Measurements from ENCODE around the gene PGLYRP4. TPM values are rescaled to one million over a fixed set of nuclear protein-coding genes. Genes with fewer than 3 reads are reported as not detected.

PGLYRP4 gene
- total RNA-seq, 1 experiment from 2014 or later = not detected

DNA sequence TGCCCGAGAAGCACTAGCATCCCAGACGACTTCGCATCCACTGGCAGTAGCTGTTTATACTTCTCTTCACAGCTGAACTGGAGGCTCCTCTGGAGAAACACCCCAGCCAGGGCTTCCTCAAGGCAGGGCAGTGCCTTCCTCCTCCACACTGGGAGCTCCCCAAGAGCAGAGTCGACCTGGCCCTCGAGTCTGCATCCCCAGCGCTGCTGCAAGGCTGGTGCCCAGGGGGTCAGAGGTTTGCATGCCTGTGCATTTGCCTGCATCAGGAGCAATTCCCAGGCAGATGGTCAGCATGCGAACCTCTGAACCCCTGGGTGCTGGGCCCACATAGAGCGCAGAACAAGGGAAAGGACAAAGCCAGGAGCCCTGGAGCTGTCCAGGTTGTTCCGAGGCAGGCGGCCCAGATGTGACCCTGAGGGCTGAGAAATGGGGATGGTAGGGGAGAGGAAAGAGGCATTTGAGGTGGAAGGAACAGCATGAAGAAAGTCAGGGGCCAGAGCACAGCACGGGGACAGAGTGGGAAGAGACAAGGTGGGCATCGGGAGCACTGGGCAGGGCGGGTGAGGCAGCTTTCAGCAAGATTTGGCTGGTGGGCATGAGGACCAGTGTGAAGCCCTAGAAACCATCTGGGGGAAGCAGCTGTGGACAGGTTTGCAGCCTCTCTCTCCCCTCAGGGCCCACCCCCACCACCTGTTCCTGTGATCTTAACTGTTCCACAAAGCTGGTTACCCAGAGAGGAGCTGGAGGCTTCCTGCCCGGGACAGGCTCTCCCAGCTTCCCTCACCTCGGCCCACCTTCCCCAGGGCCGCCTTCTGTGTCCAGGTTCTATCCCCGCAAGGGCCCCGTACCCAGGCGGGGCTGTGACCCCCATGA, 48.6 kb upstream of the PGLYRP4 start (continued):
- TF ChIP-seq, protein P1, sequence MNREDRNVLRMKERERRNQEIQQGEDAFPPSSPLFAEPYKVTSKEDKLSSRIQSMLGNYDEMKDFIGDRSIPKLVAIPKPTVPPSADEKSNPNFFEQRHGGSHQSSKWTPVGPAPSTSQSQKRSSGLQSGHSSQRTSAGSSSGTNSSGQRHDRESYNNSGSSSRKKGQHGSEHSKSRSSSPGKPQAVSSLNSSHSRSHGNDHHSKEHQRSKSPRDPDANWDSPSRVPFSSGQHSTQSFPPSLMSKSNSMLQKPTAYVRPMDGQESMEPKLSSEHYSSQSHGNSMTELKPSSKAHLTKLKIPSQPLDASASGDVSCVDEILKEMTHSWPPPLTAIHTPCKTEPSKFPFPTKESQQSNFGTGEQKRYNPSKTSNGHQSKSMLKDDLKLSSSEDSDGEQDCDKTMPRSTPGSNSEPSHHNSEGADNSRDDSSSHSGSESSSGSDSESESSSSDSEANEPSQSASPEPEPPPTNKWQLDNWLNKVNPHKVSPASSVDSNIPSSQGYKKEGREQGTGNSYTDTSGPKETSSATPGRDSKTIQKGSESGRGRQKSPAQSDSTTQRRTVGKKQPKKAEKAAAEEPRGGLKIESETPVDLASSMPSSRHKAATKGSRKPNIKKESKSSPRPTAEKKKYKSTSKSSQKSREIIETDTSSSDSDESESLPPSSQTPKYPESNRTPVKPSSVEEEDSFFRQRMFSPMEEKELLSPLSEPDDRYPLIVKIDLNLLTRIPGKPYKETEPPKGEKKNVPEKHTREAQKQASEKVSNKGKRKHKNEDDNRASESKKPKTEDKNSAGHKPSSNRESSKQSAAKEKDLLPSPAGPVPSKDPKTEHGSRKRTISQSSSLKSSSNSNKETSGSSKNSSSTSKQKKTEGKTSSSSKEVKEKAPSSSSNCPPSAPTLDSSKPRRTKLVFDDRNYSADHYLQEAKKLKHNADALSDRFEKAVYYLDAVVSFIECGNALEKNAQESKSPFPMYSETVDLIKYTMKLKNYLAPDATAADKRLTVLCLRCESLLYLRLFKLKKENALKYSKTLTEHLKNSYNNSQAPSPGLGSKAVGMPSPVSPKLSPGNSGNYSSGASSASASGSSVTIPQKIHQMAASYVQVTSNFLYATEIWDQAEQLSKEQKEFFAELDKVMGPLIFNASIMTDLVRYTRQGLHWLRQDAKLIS (CRISPR knock-in tag; IDR thresholded peaks at IDR 0.05; ENCODE audit: borderline replicate concordance) = no peak
- TF ChIP-seq ZBTB21 (CRISPR knock-in tag; IDR thresholded peaks at IDR 0.05; ENCODE audit: borderline replicate concordance) (no peak), ZNF232 (CRISPR knock-in tag; IDR thresholded peaks at IDR 0.05) (no peak), ZNF671 (CRISPR knock-in tag; IDR thresholded peaks at IDR 0.05) (no peak), FOXK1 (CRISPR knock-in tag; IDR thresholded peaks at IDR 0.05) (no peak), SP1 (CRISPR knock-in tag; conservative IDR thresholded peaks at IDR 0.05) (no peak)
- TF ChIP-seq, protein P2, sequence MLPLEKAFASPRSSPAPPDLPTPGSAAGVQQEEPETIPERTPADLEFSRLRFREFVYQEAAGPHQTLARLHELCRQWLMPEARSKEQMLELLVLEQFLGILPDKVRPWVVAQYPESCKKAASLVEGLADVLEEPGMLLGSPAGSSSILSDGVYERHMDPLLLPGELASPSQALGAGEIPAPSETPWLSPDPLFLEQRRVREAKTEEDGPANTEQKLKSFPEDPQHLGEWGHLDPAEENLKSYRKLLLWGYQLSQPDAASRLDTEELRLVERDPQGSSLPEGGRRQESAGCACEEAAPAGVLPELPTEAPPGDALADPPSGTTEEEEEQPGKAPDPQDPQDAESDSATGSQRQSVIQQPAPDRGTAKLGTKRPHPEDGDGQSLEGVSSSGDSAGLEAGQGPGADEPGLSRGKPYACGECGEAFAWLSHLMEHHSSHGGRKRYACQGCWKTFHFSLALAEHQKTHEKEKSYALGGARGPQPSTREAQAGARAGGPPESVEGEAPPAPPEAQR (CRISPR knock-in tag; IDR thresholded peaks at IDR 0.05) = no peak
- TF ChIP-seq, protein P3, sequence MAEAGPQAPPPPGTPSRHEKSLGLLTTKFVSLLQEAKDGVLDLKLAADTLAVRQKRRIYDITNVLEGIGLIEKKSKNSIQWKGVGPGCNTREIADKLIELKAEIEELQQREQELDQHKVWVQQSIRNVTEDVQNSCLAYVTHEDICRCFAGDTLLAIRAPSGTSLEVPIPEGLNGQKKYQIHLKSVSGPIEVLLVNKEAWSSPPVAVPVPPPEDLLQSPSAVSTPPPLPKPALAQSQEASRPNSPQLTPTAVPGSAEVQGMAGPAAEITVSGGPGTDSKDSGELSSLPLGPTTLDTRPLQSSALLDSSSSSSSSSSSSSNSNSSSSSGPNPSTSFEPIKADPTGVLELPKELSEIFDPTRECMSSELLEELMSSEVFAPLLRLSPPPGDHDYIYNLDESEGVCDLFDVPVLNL (CRISPR knock-in tag; IDR thresholded peaks at IDR 0.05; ENCODE audit: borderline replicate concordance, low read depth) = no peak

DNA sequence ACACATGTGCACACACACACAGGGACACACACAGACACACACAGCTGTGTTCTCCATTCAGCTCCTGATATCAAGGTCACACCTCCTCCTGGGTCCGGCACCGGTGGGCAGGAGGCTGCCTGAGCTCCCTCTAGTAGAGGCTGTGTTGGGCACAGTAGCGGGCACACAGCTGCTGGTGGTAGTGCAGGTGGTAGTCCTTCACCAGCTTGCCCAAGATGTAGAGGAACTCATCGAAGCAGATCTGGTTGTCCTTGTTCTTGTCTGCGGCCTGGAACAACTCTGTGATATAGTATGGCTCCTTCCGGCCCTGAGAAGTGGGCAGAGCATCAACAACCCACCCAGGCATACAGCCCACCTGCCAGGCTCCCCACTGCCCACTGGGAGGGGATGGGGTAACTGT, 47.8 kb upstream of the PGLYRP4 start:
- Mint-ChIP-seq H3K4me1 (no peaks in the 10 kb centered on the region; the same call in 1 of the 2 replicates), H3K27ac (no peak overlapping the region), H3K36me3 (no peaks in the 10 kb centered on the region), H3K9me3 (no peaks in the 10 kb centered on the region), H3K27me3 (ENCODE audit: low read depth) (peaks cover 2% of the 10 kb centered on the region), H3K4me3 (no peak overlapping the region)
- POLR2A ChIA-PET = no interaction called here
- ATAC-seq = no peak
- TF ChIP-seq PRRX2 (CRISPR knock-in tag; IDR thresholded peaks at IDR 0.05) = no peak
- no peak for TF ChIP-seq JUN (CRISPR knock-in tag; IDR thresholded peaks at IDR 0.05)
- TF ChIP-seq NR3C1 (CRISPR knock-in tag; conservative IDR thresholded peaks at IDR 0.05; ENCODE audit: low read depth) = no peak
- TF ChIP-seq, protein P4, sequence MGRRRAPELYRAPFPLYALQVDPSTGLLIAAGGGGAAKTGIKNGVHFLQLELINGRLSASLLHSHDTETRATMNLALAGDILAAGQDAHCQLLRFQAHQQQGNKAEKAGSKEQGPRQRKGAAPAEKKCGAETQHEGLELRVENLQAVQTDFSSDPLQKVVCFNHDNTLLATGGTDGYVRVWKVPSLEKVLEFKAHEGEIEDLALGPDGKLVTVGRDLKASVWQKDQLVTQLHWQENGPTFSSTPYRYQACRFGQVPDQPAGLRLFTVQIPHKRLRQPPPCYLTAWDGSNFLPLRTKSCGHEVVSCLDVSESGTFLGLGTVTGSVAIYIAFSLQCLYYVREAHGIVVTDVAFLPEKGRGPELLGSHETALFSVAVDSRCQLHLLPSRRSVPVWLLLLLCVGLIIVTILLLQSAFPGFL (CRISPR knock-in tag; IDR thresholded peaks at IDR 0.05; ENCODE audit: borderline replicate concordance) = no peak
- no peak for TF ChIP-seq ESRRA (CRISPR knock-in tag; IDR thresholded peaks at IDR 0.05; ENCODE audit: borderline replicate concordance)
- TF ChIP-seq ZNF232 (CRISPR knock-in tag; IDR thresholded peaks at IDR 0.05) = no peak
- no peak for TF ChIP-seq SMAD4 (CRISPR knock-in tag; IDR thresholded peaks at IDR 0.05)
- TF ChIP-seq, protein P5, sequence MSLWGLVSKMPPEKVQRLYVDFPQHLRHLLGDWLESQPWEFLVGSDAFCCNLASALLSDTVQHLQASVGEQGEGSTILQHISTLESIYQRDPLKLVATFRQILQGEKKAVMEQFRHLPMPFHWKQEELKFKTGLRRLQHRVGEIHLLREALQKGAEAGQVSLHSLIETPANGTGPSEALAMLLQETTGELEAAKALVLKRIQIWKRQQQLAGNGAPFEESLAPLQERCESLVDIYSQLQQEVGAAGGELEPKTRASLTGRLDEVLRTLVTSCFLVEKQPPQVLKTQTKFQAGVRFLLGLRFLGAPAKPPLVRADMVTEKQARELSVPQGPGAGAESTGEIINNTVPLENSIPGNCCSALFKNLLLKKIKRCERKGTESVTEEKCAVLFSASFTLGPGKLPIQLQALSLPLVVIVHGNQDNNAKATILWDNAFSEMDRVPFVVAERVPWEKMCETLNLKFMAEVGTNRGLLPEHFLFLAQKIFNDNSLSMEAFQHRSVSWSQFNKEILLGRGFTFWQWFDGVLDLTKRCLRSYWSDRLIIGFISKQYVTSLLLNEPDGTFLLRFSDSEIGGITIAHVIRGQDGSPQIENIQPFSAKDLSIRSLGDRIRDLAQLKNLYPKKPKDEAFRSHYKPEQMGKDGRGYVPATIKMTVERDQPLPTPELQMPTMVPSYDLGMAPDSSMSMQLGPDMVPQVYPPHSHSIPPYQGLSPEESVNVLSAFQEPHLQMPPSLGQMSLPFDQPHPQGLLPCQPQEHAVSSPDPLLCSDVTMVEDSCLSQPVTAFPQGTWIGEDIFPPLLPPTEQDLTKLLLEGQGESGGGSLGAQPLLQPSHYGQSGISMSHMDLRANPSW (CRISPR knock-in tag; conservative IDR thresholded peaks at IDR 0.05; ENCODE audit: low read depth) = no peak
- no peak for TF ChIP-seq NFYB (CRISPR knock-in tag; conservative IDR thresholded peaks at IDR 0.05; ENCODE audit: low read depth)
- TF ChIP-seq, protein P6, sequence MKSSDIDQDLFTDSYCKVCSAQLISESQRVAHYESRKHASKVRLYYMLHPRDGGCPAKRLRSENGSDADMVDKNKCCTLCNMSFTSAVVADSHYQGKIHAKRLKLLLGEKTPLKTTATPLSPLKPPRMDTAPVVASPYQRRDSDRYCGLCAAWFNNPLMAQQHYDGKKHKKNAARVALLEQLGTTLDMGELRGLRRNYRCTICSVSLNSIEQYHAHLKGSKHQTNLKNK (CRISPR knock-in tag; IDR thresholded peaks at IDR 0.05) = no peak
- TF ChIP-seq, protein P7, sequence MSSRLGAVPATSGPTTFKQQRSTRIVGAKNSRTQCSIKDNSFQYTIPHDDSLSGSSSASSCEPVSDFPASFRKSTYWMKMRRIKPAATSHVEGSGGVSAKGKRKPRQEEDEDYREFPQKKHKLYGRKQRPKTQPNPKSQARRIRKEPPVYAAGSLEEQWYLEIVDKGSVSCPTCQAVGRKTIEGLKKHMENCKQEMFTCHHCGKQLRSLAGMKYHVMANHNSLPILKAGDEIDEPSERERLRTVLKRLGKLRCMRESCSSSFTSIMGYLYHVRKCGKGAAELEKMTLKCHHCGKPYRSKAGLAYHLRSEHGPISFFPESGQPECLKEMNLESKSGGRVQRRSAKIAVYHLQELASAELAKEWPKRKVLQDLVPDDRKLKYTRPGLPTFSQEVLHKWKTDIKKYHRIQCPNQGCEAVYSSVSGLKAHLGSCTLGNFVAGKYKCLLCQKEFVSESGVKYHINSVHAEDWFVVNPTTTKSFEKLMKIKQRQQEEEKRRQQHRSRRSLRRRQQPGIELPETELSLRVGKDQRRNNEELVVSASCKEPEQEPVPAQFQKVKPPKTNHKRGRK (CRISPR knock-in tag; IDR thresholded peaks at IDR 0.05; ENCODE audit: borderline replicate concordance) = no peak
- CTCF ChIA-PET = interaction anchor here (0.7 to 2.1 kb wide), 4 partner anchors 41 to 98 kb away, joined by 3 to 10 read pairs (median 3); partner anchors contain the start of gene PGLYRP4
- no peak for DNase-seq (ENCODE audit: low spot score)
